PC-9 (cell line): ENCODE data around the gene VEZT. TPM values are rescaled to one million over a fixed set of nuclear protein-coding genes. Genes with fewer than 3 reads are reported as not detected.
"Not testable (repeated sequence)": the region's sequence is repeated elsewhere in the genome, so short reads cannot be mapped to it uniquely, and the experiment has no call there.

Experiments used
- BruUV-seq: library from RNA; stranded (reverse); fragments of 400-500 nt; replicated peaks from 2 replicates; lab custom pipeline; 2021; lab: Mats Ljungman, UMichigan
- CTCF ChIA-PET: fragments of 300-600 bp; sonication (Branson Sonifier 250); formaldehyde crosslinking; loops from one replicate; lab custom pipeline; 2022; ENCODE audit warnings: antibody characterized with exemption; lab: Charles Lee
- POLR2A ChIA-PET: fragments of 300-600 bp; sonication (Branson Sonifier 250); formaldehyde crosslinking; loops from one replicate; lab custom pipeline; 2022; ENCODE audit warnings: antibody characterized with exemption; ENCODE audit not compliant: unreplicated experiment; lab: Charles Lee
- DNase-seq, 2 experiments: peaks; one replicate each; pipeline versions ENCODE4 v3.0.0 to v3.0.0-alpha.2; 2015 to 2022; ENCODE audit warnings: mixed read lengths in 1 of 2
- H2AFZ ChIP-seq: fragments of 200-600 bp; sonication (generic); 2 replicates; pipeline ENCODE4 v1.8.1; 2017; ENCODE audit warnings: antibody characterized with exemption
- H3F3A ChIP-seq: fragments of 200-600 bp; sonication (generic); 2 replicates; pipeline ENCODE4 v1.8.1; 2017; ENCODE audit warnings: antibody characterized with exemption, mild to moderate bottlenecking, low read depth; ENCODE audit not compliant: insufficient read depth
- H3K27ac ChIP-seq: fragments of 200-600 bp; sonication (generic); 2 replicates; pipeline ENCODE4 v1.6.1; 2016; ENCODE audit warnings: mixed run types
- H3K27me3 ChIP-seq: fragments of 200-600 bp; sonication (generic); 2 replicates; pipeline ENCODE4 v1.6.1; 2016; ENCODE audit warnings: low read depth, mixed run types; ENCODE audit not compliant: insufficient read depth
- H3K36me3 ChIP-seq: fragments of 200-600 bp; sonication (generic); 2 replicates; pipeline ENCODE4 v1.6.1; 2016; ENCODE audit warnings: low read depth, mixed run types
- H3K4me1 ChIP-seq: fragments of 200-600 bp; sonication (generic); replicated peaks from 2 replicates; pipeline ENCODE4 v1.6.1; 2016; ENCODE audit warnings: mixed run types; ENCODE audit not compliant: insufficient read depth
- H3K4me2 ChIP-seq: fragments of 200-600 bp; sonication (generic); 2 replicates; pipeline ENCODE4 v1.6.1; 2017; ENCODE audit warnings: mixed run types
- H3K4me3 ChIP-seq: fragments of 200-600 bp; sonication (generic); 2 replicates; pipeline ENCODE4 v1.6.1; 2016; ENCODE audit warnings: mixed run types
- H3K79me2 ChIP-seq: fragments of 200-600 bp; sonication (generic); 2 replicates; pipeline ENCODE4 v1.6.1; 2017; ENCODE audit warnings: low read depth, mixed run types
- H3K9me2 ChIP-seq: fragments of 200-600 bp; sonication (generic); 2 replicates; pipeline ENCODE4 v1.8.1; 2017; ENCODE audit warnings: mild to moderate bottlenecking; ENCODE audit not compliant: insufficient read depth
- H3K9me3 ChIP-seq: fragments of 200-600 bp; sonication (generic); 2 replicates; pipeline ENCODE4 v1.8.1; 2016; ENCODE audit warnings: low read depth; ENCODE audit not compliant: insufficient read depth
- H4K20me1 ChIP-seq: fragments of 200-600 bp; sonication (generic); 2 replicates; pipeline ENCODE4 v1.8.1; 2017; ENCODE audit not compliant: insufficient read depth
- EZH2 ChIP-seq: fragments of 200-600 bp; sonication (generic); IDR thresholded peaks from 2 replicates; pipeline ENCODE4 v1.8.0; 2017; ENCODE audit warnings: antibody characterized with exemption, low read depth
- intact Hi-C: fragments of 100-400 bp; cut with micrococcal nuclease; formaldehyde crosslinking; loops from one replicate; pipeline ENCODE4 v1.10.0; 2022; ENCODE audit not compliant: unreplicated experiment
- total RNA-seq: library from RNA; stranded (reverse); gene quantifications from 2 replicates; pipeline ENCODE4 v1.2.3, GENCODE V29; 2021
- TF ChIP-seq, protein P1 (sequence below): fragments of 200-600 bp; sonication (generic); conservative IDR thresholded peaks from 2 replicates; pipeline ENCODE4 v1.6.1; 2017; ENCODE audit warnings: mixed run types, antibody characterized with exemption, mild to moderate bottlenecking, moderate library complexity

The VEZT gene
- total RNA-seq, 1 experiment from 2014 or later: 46.8 TPM

GRCh38 chr12:95231190-95231589 lies 13.6 kb downstream of the VEZT start:
- BruUV-seq: no TSS peak
- no peak for DNase-seq
- TF ChIP-seq, protein P1, sequence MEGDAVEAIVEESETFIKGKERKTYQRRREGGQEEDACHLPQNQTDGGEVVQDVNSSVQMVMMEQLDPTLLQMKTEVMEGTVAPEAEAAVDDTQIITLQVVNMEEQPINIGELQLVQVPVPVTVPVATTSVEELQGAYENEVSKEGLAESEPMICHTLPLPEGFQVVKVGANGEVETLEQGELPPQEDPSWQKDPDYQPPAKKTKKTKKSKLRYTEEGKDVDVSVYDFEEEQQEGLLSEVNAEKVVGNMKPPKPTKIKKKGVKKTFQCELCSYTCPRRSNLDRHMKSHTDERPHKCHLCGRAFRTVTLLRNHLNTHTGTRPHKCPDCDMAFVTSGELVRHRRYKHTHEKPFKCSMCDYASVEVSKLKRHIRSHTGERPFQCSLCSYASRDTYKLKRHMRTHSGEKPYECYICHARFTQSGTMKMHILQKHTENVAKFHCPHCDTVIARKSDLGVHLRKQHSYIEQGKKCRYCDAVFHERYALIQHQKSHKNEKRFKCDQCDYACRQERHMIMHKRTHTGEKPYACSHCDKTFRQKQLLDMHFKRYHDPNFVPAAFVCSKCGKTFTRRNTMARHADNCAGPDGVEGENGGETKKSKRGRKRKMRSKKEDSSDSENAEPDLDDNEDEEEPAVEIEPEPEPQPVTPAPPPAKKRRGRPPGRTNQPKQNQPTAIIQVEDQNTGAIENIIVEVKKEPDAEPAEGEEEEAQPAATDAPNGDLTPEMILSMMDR: no peak
- no peak for TF ChIP-seq EZH2
- H3K27me3 ChIP-seq: no peaks in the 10 kb centered on the region
- ChIA-PET CTCF (no interaction called here), POLR2A (interaction anchor here (0.6 kb wide), 1 partner anchor 9 kb away, joined by 4 read pairs; no protein-coding TSS in a partner anchor)
- no peak overlapping the region for H3K4me3 ChIP-seq
- peaks cover 79% of the 10 kb centered on the region for H3K79me2 ChIP-seq
- 0 out of 2 replicates have a peak, but pooled peaks cover 10% of the 10 kb centered on the region for H3K36me3 ChIP-seq
- no peak overlapping the region for H3K4me2 ChIP-seq
- peaks cover 7% of the 10 kb centered on the region; the same call in 1 of the 2 replicates for H3K4me1 ChIP-seq
- H3K9me3 ChIP-seq: no peaks in the 10 kb centered on the region
- intact Hi-C loops: no loop called here
- peaks cover 6% of the 10 kb centered on the region; the same call in 1 of the 2 replicates for H4K20me1 ChIP-seq
- H3F3A ChIP-seq: peaks cover 6% of the 10 kb centered on the region; the same call in 1 of the 2 replicates
- H3K27ac ChIP-seq: no peak overlapping the region; the same call in 1 of the 2 replicates
- no peak overlapping the region for H2AFZ ChIP-seq
- H3K9me2 ChIP-seq: no peaks in the 10 kb centered on the region

DNA sequence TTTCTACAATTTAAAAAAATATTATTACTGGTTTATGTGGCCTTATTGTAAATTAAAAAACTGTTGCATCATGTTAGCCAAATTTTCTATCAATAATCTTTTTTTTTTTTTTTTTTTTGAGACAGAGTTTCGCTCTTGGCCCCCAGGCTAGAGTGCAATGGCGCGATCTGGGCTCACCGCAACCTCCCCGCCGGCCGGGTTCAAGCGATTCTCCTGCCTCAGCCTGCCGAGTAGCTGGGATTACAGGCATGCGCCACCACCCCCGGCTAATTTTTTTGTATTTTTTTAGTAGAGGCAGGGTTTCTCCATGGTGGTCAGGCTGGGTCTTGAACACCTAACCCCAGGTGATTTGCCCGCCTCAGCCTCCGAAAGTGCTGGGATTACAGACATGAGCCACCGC lies 16.6 kb downstream of the VEZT start:
- DNase-seq, BruUV-seq, H3K27ac ChIP-seq, H3K27me3 ChIP-seq, H3K4me3 ChIP-seq, H2AFZ ChIP-seq, H3K9me3 ChIP-seq, CTCF ChIA-PET, H3K9me2 ChIP-seq, H3K4me1 ChIP-seq, intact Hi-C loops, POLR2A ChIA-PET, H3F3A ChIP-seq, H4K20me1 ChIP-seq, H3K4me2 ChIP-seq: not testable (repeated sequence)
- Histone ChIP-seq H3K79me2 (peaks cover 78% of the 10 kb centered on the region), H3K36me3 (0 out of 2 replicates have a peak, but pooled peaks cover 10% of the 10 kb centered on the region)

- H3K27me3 ChIP-seq, H3K4me3 ChIP-seq, POLR2A ChIA-PET, H3K9me3 ChIP-seq, CTCF ChIA-PET, H3K27ac ChIP-seq, H2AFZ ChIP-seq, H3K9me2 ChIP-seq, H3K4me1 ChIP-seq, H3F3A ChIP-seq, intact Hi-C loops, DNase-seq, H3K4me2 ChIP-seq, BruUV-seq: not testable (repeated sequence)
- H3K79me2 ChIP-seq: peaks cover 77% of the 10 kb centered on the region
- 0 out of 2 replicates have a peak, but pooled peaks cover 10% of the 10 kb centered on the region for H3K36me3 ChIP-seq
- H4K20me1 ChIP-seq: peaks cover 22% of the 10 kb centered on the region
Measured at GRCh38 chr12:95235621-95236020, 18.0 kb downstream of the VEZT start.

- POLR2A ChIA-PET: no interaction called here
- CTCF ChIA-PET: no interaction called here
- Histone ChIP-seq H3K4me2 (no peak overlapping the region), H3K9me3 (no peaks in the 10 kb centered on the region), H4K20me1 (peaks cover 22% of the 10 kb centered on the region), H3K36me3 (0 out of 2 replicates have a peak, but pooled peaks cover 10% of the 10 kb centered on the region), H2AFZ (no peak overlapping the region), H3K9me2 (no peaks in the 10 kb centered on the region), H3K79me2 (peaks cover 77% of the 10 kb centered on the region), H3K27ac (no peak overlapping the region), H3K4me3 (no peak overlapping the region), H3K4me1 (no peaks in the 10 kb centered on the region), H3K27me3 (no peaks in the 10 kb centered on the region), H3F3A (0 out of 2 replicates have a peak, but pooled peaks cover 3% of the 10 kb centered on the region)
- DNase-seq: no peak
- no peak for TF ChIP-seq EZH2
- TF ChIP-seq, protein P1: no peak
- BruUV-seq: no TSS peak
- intact Hi-C loops: no loop called here
Measured at GRCh38 chr12:95237315-95237714, 19.7 kb downstream of the VEZT start.
